Measurements from ENCODE around the gene NCKAP1.
"Not testable (repeated sequence)": the region's sequence is repeated elsewhere in the genome, so short reads cannot be mapped to it uniquely, and the experiment has no call there.

Gene NCKAP1

GRCh38 chr2:183017845-183018244 is 20.4 kb downstream of the NCKAP1 start:
- intact Hi-C loops (cut with DNase I) = not testable (repeated sequence)

GRCh38 chr2:183014005-183014404 is 24.3 kb downstream of the NCKAP1 start:
- no peak for DNase-seq
- intact Hi-C loops (cut with DNase I) = no loop called here

More at GRCh38 chr2:183017845-183018244, 20.4 kb downstream of the NCKAP1 start:
- peak in 1 of 10 donors; percentile 50 for DNase-seq

- intact Hi-C loops (cut with DNase I) = no loop called here
- DNase-seq = no peak
Observed at GRCh38 chr2:183011743-183012142, 26.5 kb downstream of the NCKAP1 start.

GRCh38 chr2:183010112-183010511 is 28.1 kb downstream of the NCKAP1 start:
- intact Hi-C loops (cut with DNase I) = no loop called here
- DNase-seq = no peak

GRCh38 chr2:183009249-183009899 is 28.9 kb downstream of the NCKAP1 start:
- intact Hi-C loops (cut with DNase I) = no loop called here
- no peak for DNase-seq

GRCh38 chr2:183001948-183002347 is 36.3 kb downstream of the NCKAP1 start:
- no peak for DNase-seq
- intact Hi-C loops (cut with DNase I) = no loop called here

- peak in 1 of 10 donors; percentile 63 for DNase-seq
Observed at GRCh38 chr2:183000846-183001245, 37.4 kb downstream of the NCKAP1 start.

GRCh38 chr2:182999348-183000028 is 38.8 kb downstream of the NCKAP1 start:
- no peak for DNase-seq
- intact Hi-C loops (cut with DNase I) = no loop called here

More at GRCh38 chr2:183000846-183001245, 37.4 kb downstream of the NCKAP1 start:
- intact Hi-C loops (cut with DNase I) = no loop called here

- intact Hi-C loops (cut with DNase I) = no loop called here
- no peak for DNase-seq
Observed at GRCh38 chr2:182994228-182994912, 43.9 kb downstream of the NCKAP1 start.

- no peak for DNase-seq
- intact Hi-C loops (cut with DNase I) = loop anchor here (5.0 kb wide), 1 partner anchor 221 kb away; no protein-coding TSS in a partner anchor
Observed at GRCh38 chr2:182982941-182983340, 55.3 kb downstream of the NCKAP1 start.

- peak in 1 of 10 donors; percentile 36 for DNase-seq
- intact Hi-C loops (cut with DNase I) = loop anchor here (2.0 to 5.0 kb wide), 2 partner anchors 197 to 219 kb away; no protein-coding TSS in a partner anchor
Observed at GRCh38 chr2:182981475-182981874, 56.8 kb downstream of the NCKAP1 start.

- no peak for DNase-seq
- intact Hi-C loops (cut with DNase I) = loop anchor here (2.0 to 5.0 kb wide), 2 partner anchors 196 to 218 kb away; no protein-coding TSS in a partner anchor
Observed at GRCh38 chr2:182980652-182981051, 57.6 kb downstream of the NCKAP1 start.

- no peak for DNase-seq
- intact Hi-C loops (cut with DNase I) = loop anchor here (2.0 to 5.0 kb wide), 2 partner anchors 195 to 218 kb away; no protein-coding TSS in a partner anchor
Observed at GRCh38 chr2:182980115-182980514, 58.1 kb downstream of the NCKAP1 start.

GRCh38 chr2:182977463-182977862 is 60.8 kb downstream of the NCKAP1 start:
- intact Hi-C loops (cut with DNase I) = loop anchor here (10.0 kb wide), 1 partner anchor 793 kb away; no protein-coding TSS in a partner anchor

GRCh38 chr2:182973441-182974352 is 64.6 kb downstream of the NCKAP1 start:
- intact Hi-C loops (cut with DNase I) = loop anchor here (10.0 kb wide), 1 partner anchor 789 kb away; no protein-coding TSS in a partner anchor

More at GRCh38 chr2:182977463-182977862, 60.8 kb downstream of the NCKAP1 start:
- DNase-seq = no peak

GRCh38 chr2:182972548-182972942 is 65.7 kb downstream of the NCKAP1 start:
- intact Hi-C loops (cut with DNase I) = loop anchor here (10.0 kb wide), 1 partner anchor 788 kb away; no protein-coding TSS in a partner anchor
- DNase-seq = no peak

More at GRCh38 chr2:182973441-182974352, 64.6 kb downstream of the NCKAP1 start:
- DNase-seq = no peak

- intact Hi-C loops (cut with DNase I) = loop anchor here (10.0 kb wide), 1 partner anchor 787 kb away; no protein-coding TSS in a partner anchor
- no peak for DNase-seq
Observed at GRCh38 chr2:182971820-182972547, 66.3 kb downstream of the NCKAP1 start.

- intact Hi-C loops (cut with DNase I) = loop anchor here (10.0 kb wide), 1 partner anchor 786 kb away; no protein-coding TSS in a partner anchor
- no peak for DNase-seq
Observed at GRCh38 chr2:182970486-182970885, 67.8 kb downstream of the NCKAP1 start.

- DNase-seq = no peak
- intact Hi-C loops (cut with DNase I) = no loop called here
Observed at GRCh38 chr2:182968493-182968892, 69.8 kb downstream of the NCKAP1 start.

Data from posterior cingulate gyrus (tissue), 11 donors.